DND-41 (cell line): ENCODE results near the gene TTLL9.

Source experiments
- ATAC-seq: fragments of 200-7000 bp; cut with Tn5 transposase; 3 replicates; pipeline ENCODE4 v1.9.1; 2021; ENCODE audit warnings: low read depth; ENCODE audit not compliant: insufficient read depth
- DNase-seq: peaks from one replicate; pipeline ENCODE4 v3.0.0-alpha.2; 2020
- H2AFZ ChIP-seq: 2 replicates; pipeline ENCODE4 v1.6.0; 2012; ENCODE audit warnings: low read depth, low read length
- H3K27ac ChIP-seq: 2 replicates; pipeline ENCODE4 v1.5.1; 2012; ENCODE audit warnings: low read length, inconsistent platforms
- H3K27me3 ChIP-seq: fragments of 200-600 bp; sonication (generic); 2 replicates; pipeline ENCODE4 v1.6.0; 2012; ENCODE audit warnings: low read length, mild to moderate bottlenecking, inconsistent platforms; ENCODE audit not compliant: insufficient read depth, poor library complexity
- H3K36me3 ChIP-seq: 2 replicates; pipeline ENCODE4 v1.5.1; 2012; ENCODE audit warnings: low read length, inconsistent platforms; ENCODE audit not compliant: insufficient read depth
- H3K4me1 ChIP-seq: 2 replicates; pipeline ENCODE4 v1.5.1; 2012; ENCODE audit warnings: mild to moderate bottlenecking, low read length; ENCODE audit not compliant: insufficient read depth
- H3K4me2 ChIP-seq: 2 replicates; pipeline ENCODE4 v1.6.0; 2012; ENCODE audit warnings: mild to moderate bottlenecking, moderate library complexity, low read length, inconsistent platforms; ENCODE audit not compliant: insufficient read depth
- H3K4me3 ChIP-seq, 2 experiments: fragments of 200-600 bp in 1 of 2; shearing (Covaris generic) in 1 of 2; 2 replicates each; pipeline ENCODE4 v1.5.1; 2012 to 2016; ENCODE audit warnings: inconsistent platforms in 2 of 2, low read length in 2 of 2, mild to moderate bottlenecking in 2 of 2, low read depth in 1 of 2, moderate library complexity in 1 of 2
- H3K79me2 ChIP-seq: 2 replicates; pipeline ENCODE4 v1.6.0; 2012; ENCODE audit warnings: low read length, inconsistent platforms; ENCODE audit not compliant: insufficient read depth
- H3K9ac ChIP-seq: 2 replicates; pipeline ENCODE4 v1.6.0; 2012; ENCODE audit warnings: low read depth, mild to moderate bottlenecking, inconsistent platforms, low read length, moderate library complexity
- H3K9me3 ChIP-seq: 2 replicates; pipeline ENCODE4 v1.5.1; 2012; ENCODE audit warnings: low read length, moderate library complexity, mild to moderate bottlenecking, inconsistent platforms; ENCODE audit not compliant: insufficient read depth, severe bottlenecking
- H4K20me1 ChIP-seq: 2 replicates; pipeline ENCODE4 v1.6.0; 2012; ENCODE audit warnings: low read length; ENCODE audit not compliant: insufficient read depth
- CTCF ChIP-seq: IDR thresholded peaks from 2 replicates; pipeline ENCODE4 v1.5.1; 2012; ENCODE audit warnings: borderline replicate concordance, low read length, moderate library complexity, mild to moderate bottlenecking; ENCODE audit not compliant: poor library complexity, severe bottlenecking; ENCODE audit errors: extremely low read depth
- EZH2 ChIP-seq: IDR thresholded peaks from 3 replicates; pipeline ENCODE4 v1.6.1; 2012; ENCODE audit warnings: borderline replicate concordance, low read depth, mild to moderate bottlenecking, moderate library complexity, low read length, inconsistent platforms; ENCODE audit not compliant: severe bottlenecking

TTLL9 gene

GRCh38 chr20:31871618-31871954 is 1.2 kb downstream of the TTLL9 start:
- Histone ChIP-seq H3K79me2 (no peaks in the 10 kb centered on the region), H3K9ac (no peak overlapping the region), H3K27me3 (no peaks in the 10 kb centered on the region), H3K27ac (no peak overlapping the region), H3K4me1 (no peaks in the 10 kb centered on the region), H3K4me2 (no peak overlapping the region), H3K9me3 (no peaks in the 10 kb centered on the region), H4K20me1 (no peaks in the 10 kb centered on the region), H2AFZ (no peak overlapping the region), H3K36me3 (no peaks in the 10 kb centered on the region), H3K4me3 (no peak overlapping the region)
- no peak for ATAC-seq
- TF ChIP-seq CTCF (no peak), EZH2 (no peak)
- DNase-seq = no peak

GRCh38 chr20:31872406-31872805 is 2.0 kb downstream of the TTLL9 start:
- H3K9ac ChIP-seq = no peak overlapping the region

GRCh38 chr20:31875671-31876070 is 5.2 kb downstream of the TTLL9 start:
- H3K4me3 ChIP-seq = no peak overlapping the region
- H3K9ac ChIP-seq = no peak overlapping the region
- H3K27ac ChIP-seq = no peak overlapping the region
- TF ChIP-seq EZH2 = no peak
- no peak for TF ChIP-seq CTCF
- no peaks in the 10 kb centered on the region for H3K9me3 ChIP-seq
- DNase-seq (no peak), ATAC-seq (no peak)
- H4K20me1 ChIP-seq = no peaks in the 10 kb centered on the region
- H3K36me3 ChIP-seq = no peaks in the 10 kb centered on the region
- H3K79me2 ChIP-seq = no peaks in the 10 kb centered on the region
- no peak overlapping the region for H3K4me2 ChIP-seq
- peaks cover 13% of the 10 kb centered on the region for H3K4me1 ChIP-seq
- no peak overlapping the region for H2AFZ ChIP-seq
- no peaks in the 10 kb centered on the region for H3K27me3 ChIP-seq

More at GRCh38 chr20:31872406-31872805, 2.0 kb downstream of the TTLL9 start:
- H2AFZ ChIP-seq = no peak overlapping the region
- no peaks in the 10 kb centered on the region for H3K9me3 ChIP-seq
- no peak overlapping the region for H3K27ac ChIP-seq
- TF ChIP-seq CTCF = no peak
- no peak for TF ChIP-seq EZH2
- no peaks in the 10 kb centered on the region for H3K27me3 ChIP-seq
- no peak overlapping the region for H3K4me2 ChIP-seq
- no peaks in the 10 kb centered on the region for H4K20me1 ChIP-seq
- H3K36me3 ChIP-seq = no peaks in the 10 kb centered on the region
- no peak overlapping the region for H3K4me3 ChIP-seq
- DNase-seq = no peak
- no peak for ATAC-seq
- no peaks in the 10 kb centered on the region for H3K4me1 ChIP-seq
- H3K79me2 ChIP-seq = no peaks in the 10 kb centered on the region

- TF ChIP-seq CTCF (no peak), EZH2 (no peak)
- DNase-seq (no peak), ATAC-seq (no peak)
- Histone ChIP-seq H3K4me3 (no peak overlapping the region), H3K27me3 (no peaks in the 10 kb centered on the region), H2AFZ (no peak overlapping the region), H3K4me1 (peaks cover 13% of the 10 kb centered on the region), H3K9ac (no peak overlapping the region), H3K36me3 (no peaks in the 10 kb centered on the region), H4K20me1 (no peaks in the 10 kb centered on the region), H3K4me2 (no peak overlapping the region), H3K79me2 (no peaks in the 10 kb centered on the region), H3K9me3 (no peaks in the 10 kb centered on the region), H3K27ac (no peak overlapping the region)
Measured at GRCh38 chr20:31877684-31878083, 7.2 kb downstream of the TTLL9 start.
